B cell (primary cell): ENCODE data around the gene RNU11. TPM values are rescaled to one million over a fixed set of nuclear protein-coding genes. Genes with fewer than 3 reads are reported as not detected.
"Not testable (repeated sequence)": the region's sequence is repeated elsewhere in the genome, so short reads cannot be mapped to it uniquely, and the experiment has no call there.

Source experiments
- ATAC-seq: fragments of 200-7000 bp; cut with Tn5 transposase; one replicate; pipeline ENCODE4 v1.10.0; 2021; ENCODE audit warnings: low read depth, mild to moderate bottlenecking, moderate number of reproducible peaks, moderate library complexity
- CTCF ChIA-PET: fragments of 350-600 bp; sonication (Branson Sonifier 250); formaldehyde crosslinking; loops from one replicate; lab custom pipeline; 2021; ENCODE audit warnings: antibody characterized with exemption, inconsistent platforms; lab: Charles Lee
- POLR2A ChIA-PET: fragments of 350-600 bp; sonication (Branson Sonifier 250); formaldehyde crosslinking; loops from one replicate; lab custom pipeline; 2021; ENCODE audit warnings: antibody characterized with exemption; lab: Charles Lee
- DNase-seq: peaks from one replicate; pipeline ENCODE4 v3.0.0; 2013
- H2AFZ ChIP-seq: 2 replicates; pipeline ENCODE4 v1.6.1; 2012; ENCODE audit warnings: mild to moderate bottlenecking, low read depth, low read length; ENCODE audit not compliant: insufficient read depth, poor library complexity, severe bottlenecking
- H3K27ac ChIP-seq, 2 donors: 1 replicate in 1 of 2; 2 replicates in 1 of 2; pipeline ENCODE4 v1.5.1; 2012 to 2013; ENCODE audit warnings: low read length in 2 of 2, mild to moderate bottlenecking in 2 of 2, moderate library complexity in 1 of 2
- H3K27me3 ChIP-seq, 4 experiments: fragments of 200-600 bp in 1 of 4; sonication (generic) in 1 of 4; replicated peaks in 1 of 4; 1 replicate in 2 of 4; 2 replicates in 2 of 4; pipeline versions ENCODE4 v1.6.1 to v1.7.0; 2013 to 2016; ENCODE audit warnings: low read length in 3 of 4, mild to moderate bottlenecking in 2 of 4, mixed read lengths in 1 of 4, moderate library complexity in 1 of 4; ENCODE audit not compliant: insufficient read depth in 4 of 4, control insufficient read depth in 3 of 4; ENCODE audit errors: control extremely low read depth in 1 of 4
- H3K36me3 ChIP-seq, 2 experiments: replicated peaks in 1 of 2; 1 replicate in 1 of 2; 2 replicates in 1 of 2; pipeline versions ENCODE4 v1.6.1 to v1.7.1; 2013; ENCODE audit warnings: low read length in 1 of 2; ENCODE audit not compliant: insufficient read depth in 2 of 2, control insufficient read depth in 1 of 2; ENCODE audit errors: control extremely low read depth in 1 of 2, extremely low read depth in 1 of 2
- H3K4me1 ChIP-seq, 2 donors: fragments of 200-600 bp in 1 of 2; sonication (generic) in 1 of 2; 1 replicate in 1 of 2; 2 replicates in 1 of 2; pipeline versions ENCODE4 v1.5.1 to v1.6.1; 2013 to 2017; ENCODE audit warnings: low read length in 2 of 2; ENCODE audit not compliant: control insufficient read depth in 2 of 2, insufficient read depth in 2 of 2
- H3K4me2 ChIP-seq: replicated peaks from 2 replicates; pipeline ENCODE3; 2012; ENCODE audit warnings: mild to moderate bottlenecking, low read depth, low read length; ENCODE audit not compliant: poor library complexity, severe bottlenecking
- H3K4me3 ChIP-seq, 5 experiments: fragments of 200-600 bp in 1 of 5; sonication (generic) in 1 of 5; 1 replicate in 3 of 5; 2 replicates in 2 of 5; pipeline versions ENCODE4 v1.5.1 to v1.7.0; 2011 to 2016; ENCODE audit warnings: low read length in 4 of 5, mild to moderate bottlenecking in 4 of 5, low read depth in 2 of 5, control low read depth in 1 of 5, moderate library complexity in 1 of 5; ENCODE audit not compliant: insufficient read depth in 1 of 5; ENCODE audit errors: control extremely low read depth in 1 of 5, extremely low read depth in 1 of 5
- H3K79me2 ChIP-seq: fragments of 200-600 bp; sonication (generic); one replicate; pipeline ENCODE4 v1.6.0; 2016; ENCODE audit warnings: low read length; ENCODE audit not compliant: control insufficient read depth, insufficient read depth
- H3K9ac ChIP-seq: fragments of 200-600 bp; sonication (generic); 2 replicates; pipeline ENCODE4 v1.6.1; 2017; ENCODE audit warnings: mild to moderate bottlenecking, low read length, moderate library complexity
- H3K9me3 ChIP-seq, 3 donors: one replicate each; pipeline versions ENCODE4 v1.6.1 to v1.7.1; 2013; ENCODE audit warnings: low read length in 2 of 3; ENCODE audit not compliant: control insufficient read depth in 2 of 3, insufficient read depth in 1 of 3; ENCODE audit errors: control extremely low read depth in 1 of 3
- H4K20me1 ChIP-seq: 2 replicates; pipeline ENCODE4 v1.6.0; 2012; ENCODE audit warnings: mild to moderate bottlenecking, low read length; ENCODE audit not compliant: insufficient read depth, control insufficient read depth, poor library complexity, severe bottlenecking
- H3K27ac Mint-ChIP-seq: one replicate; pipeline ENCODE4 v1.8.0; 2021; ENCODE audit warnings: mixed read lengths
- H3K27me3 Mint-ChIP-seq: one replicate; pipeline ENCODE4 v1.8.0; 2021; ENCODE audit warnings: mixed read lengths
- H3K4me1 Mint-ChIP-seq: one replicate; pipeline ENCODE4 v1.8.0; 2021; ENCODE audit warnings: mixed read lengths
- H3K4me3 Mint-ChIP-seq: one replicate; pipeline ENCODE4 v1.8.0; 2021; ENCODE audit warnings: mixed read lengths
- H3K9me3 Mint-ChIP-seq: one replicate; pipeline ENCODE4 v1.8.0; 2022; ENCODE audit warnings: mixed read lengths; ENCODE audit not compliant: insufficient read depth
- EZH2 ChIP-seq: IDR thresholded peaks from 2 replicates; pipeline ENCODE4 v1.6.1; 2012; ENCODE audit warnings: borderline replicate concordance, low read depth, mild to moderate bottlenecking, moderate library complexity, low read length; ENCODE audit not compliant: insufficient read depth, poor library complexity, severe bottlenecking
- WGBS: methylation state at CpG from one replicate; pipeline ENCODE4 v1.1.5; 2013; ENCODE audit warnings: missing lambda C conversion rate; ENCODE audit not compliant: insufficient coverage; 5-methylcytosine and 5-hydroxymethylcytosine counted together
- intact Hi-C: fragments of 100-400 bp; cut with micrococcal nuclease; formaldehyde crosslinking; loops from one replicate; pipeline ENCODE4 v1.10.0; 2022
- polyA plus RNA-seq: library from polyadenylated mRNA; depleted of rRNA; stranded (reverse); fragments of >200 nt; gene quantifications from 2 replicates; pipeline ENCODE4 v1.2.3, GENCODE V29; 2012
- total RNA-seq, 2 donors: library from RNA; stranded (reverse); fragments of 120-200 nt in 1 of 2; gene quantifications; 1 replicate in 1 of 2; 2 replicates in 1 of 2; pipeline versions ENCODE4 v1.2.3 to v1.2.4, GENCODE V29; 2013 to 2022
- TF ChIP-seq, protein P1 (sequence below): fragments of 200-600 bp; IDR thresholded peaks from one replicate; pipeline ENCODE4 v1.8.0; 2022; ENCODE audit warnings: antibody characterized with exemption, mild to moderate bottlenecking

RNU11 gene
- total and polyA plus RNA-seq, 2 donors (not counting 1 experiment from before 2014, with no cell fraction given): not detected

DNA sequence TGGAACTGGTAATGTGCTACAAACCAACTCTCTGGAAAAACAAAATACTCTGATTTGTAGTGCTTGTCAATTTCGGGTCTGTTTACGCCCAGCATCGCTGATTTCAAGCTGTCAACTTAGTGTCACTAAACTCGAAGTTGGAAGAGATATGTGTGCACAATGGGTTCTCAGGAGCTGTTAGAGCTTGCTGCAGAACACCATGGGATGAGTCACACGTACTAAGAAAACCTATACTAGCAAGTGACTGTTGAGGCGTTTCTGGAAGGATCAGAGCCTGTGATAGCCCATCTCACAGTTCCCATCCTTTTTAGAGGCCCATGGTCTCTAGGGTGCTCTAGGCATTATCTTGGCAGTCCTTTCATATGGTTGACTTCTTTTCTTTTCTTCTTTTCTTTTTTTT is 34.4 kb downstream of the RNU11 start:
- Mint-ChIP-seq H3K4me3 (no peak overlapping the region), H3K27ac (no peak overlapping the region), H3K4me1 (peaks cover 3% of the 10 kb centered on the region), H3K27me3 (no peaks in the 10 kb centered on the region), H3K9me3 (no peaks in the 10 kb centered on the region)
- peaks cover 13 to 32% of the 10 kb centered on the region in 2 experiments for H3K36me3 ChIP-seq
- H3K9me3 ChIP-seq: no peaks in the 10 kb centered on the region
- no peak for DNase-seq
- 89% methylated on average over 6 of the region's 6 CpGs for WGBS
- H3K4me1 ChIP-seq: no peaks in the 10 kb centered on the region
- H3K79me2 ChIP-seq: peaks cover 45% of the 10 kb centered on the region
- H3K9ac ChIP-seq: no peak overlapping the region
- peaks cover 21% of the 10 kb centered on the region for H4K20me1 ChIP-seq
- intact Hi-C loops: no loop called here
- no peak overlapping the region for H3K4me2 ChIP-seq
- ChIA-PET POLR2A (no interaction called here), CTCF (interaction anchor here (1.5 kb wide), 1 partner anchor 194 kb away, joined by 3 read pairs; no protein-coding TSS in a partner anchor)
- H3K27me3 ChIP-seq: no peaks in the 10 kb centered on the region
- no peak overlapping the region for H3K27ac ChIP-seq
- TF ChIP-seq, protein P1, sequence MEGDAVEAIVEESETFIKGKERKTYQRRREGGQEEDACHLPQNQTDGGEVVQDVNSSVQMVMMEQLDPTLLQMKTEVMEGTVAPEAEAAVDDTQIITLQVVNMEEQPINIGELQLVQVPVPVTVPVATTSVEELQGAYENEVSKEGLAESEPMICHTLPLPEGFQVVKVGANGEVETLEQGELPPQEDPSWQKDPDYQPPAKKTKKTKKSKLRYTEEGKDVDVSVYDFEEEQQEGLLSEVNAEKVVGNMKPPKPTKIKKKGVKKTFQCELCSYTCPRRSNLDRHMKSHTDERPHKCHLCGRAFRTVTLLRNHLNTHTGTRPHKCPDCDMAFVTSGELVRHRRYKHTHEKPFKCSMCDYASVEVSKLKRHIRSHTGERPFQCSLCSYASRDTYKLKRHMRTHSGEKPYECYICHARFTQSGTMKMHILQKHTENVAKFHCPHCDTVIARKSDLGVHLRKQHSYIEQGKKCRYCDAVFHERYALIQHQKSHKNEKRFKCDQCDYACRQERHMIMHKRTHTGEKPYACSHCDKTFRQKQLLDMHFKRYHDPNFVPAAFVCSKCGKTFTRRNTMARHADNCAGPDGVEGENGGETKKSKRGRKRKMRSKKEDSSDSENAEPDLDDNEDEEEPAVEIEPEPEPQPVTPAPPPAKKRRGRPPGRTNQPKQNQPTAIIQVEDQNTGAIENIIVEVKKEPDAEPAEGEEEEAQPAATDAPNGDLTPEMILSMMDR: no peak
- TF ChIP-seq EZH2: no peak
- no peak overlapping the region for H3K4me3 ChIP-seq
- no peak for ATAC-seq
- H2AFZ ChIP-seq: no peak overlapping the region

DNA sequence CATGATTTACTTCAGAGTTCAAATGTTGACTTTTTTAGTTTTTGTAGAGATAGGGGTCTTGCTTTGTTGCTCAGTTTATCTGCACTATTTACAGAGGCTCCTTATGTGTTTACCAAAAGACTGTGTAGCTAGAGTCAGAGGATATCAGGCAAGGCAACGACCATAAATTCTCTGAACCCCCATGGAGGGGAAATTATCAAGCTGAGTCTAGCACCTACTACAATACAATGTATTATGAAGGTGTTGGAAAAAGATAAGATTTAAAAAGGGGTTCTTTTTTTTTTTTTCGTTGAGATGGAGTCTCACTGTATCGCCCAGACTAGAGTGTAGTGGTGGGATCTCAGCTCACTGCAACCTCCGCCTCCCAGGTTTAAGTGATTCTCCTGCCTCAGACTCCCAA is 36.5 kb downstream of the RNU11 start:
- WGBS: 100% methylated on average over 1 of the region's 4 CpGs
- Histone ChIP-seq H3K79me2 (peaks cover 24% of the 10 kb centered on the region), H3K4me2 (no peak overlapping the region), H3K9ac (no peak overlapping the region), H3K27ac (no peak overlapping the region), H2AFZ (no peak overlapping the region), H3K9me3 (no peaks in the 10 kb centered on the region), H3K4me3 (no peak overlapping the region), H3K27me3 (no peaks in the 10 kb centered on the region), H3K36me3 (peaks cover 13 to 32% of the 10 kb centered on the region in 2 experiments), H4K20me1 (no peaks in the 10 kb centered on the region), H3K4me1 (no peaks in the 10 kb centered on the region)
- intact Hi-C loops: no loop called here
- H3K27ac Mint-ChIP-seq: no peak overlapping the region
- CTCF ChIA-PET: no interaction called here
- no peak for DNase-seq
- no peaks in the 10 kb centered on the region for H3K27me3 Mint-ChIP-seq
- no peak for ATAC-seq
- POLR2A ChIA-PET: no interaction called here
- H3K4me3 Mint-ChIP-seq: no peak overlapping the region
- H3K4me1 Mint-ChIP-seq: peaks cover 3% of the 10 kb centered on the region
- TF ChIP-seq, protein P1: no peak
- TF ChIP-seq EZH2: no peak
- H3K9me3 Mint-ChIP-seq: no peaks in the 10 kb centered on the region

DNA sequence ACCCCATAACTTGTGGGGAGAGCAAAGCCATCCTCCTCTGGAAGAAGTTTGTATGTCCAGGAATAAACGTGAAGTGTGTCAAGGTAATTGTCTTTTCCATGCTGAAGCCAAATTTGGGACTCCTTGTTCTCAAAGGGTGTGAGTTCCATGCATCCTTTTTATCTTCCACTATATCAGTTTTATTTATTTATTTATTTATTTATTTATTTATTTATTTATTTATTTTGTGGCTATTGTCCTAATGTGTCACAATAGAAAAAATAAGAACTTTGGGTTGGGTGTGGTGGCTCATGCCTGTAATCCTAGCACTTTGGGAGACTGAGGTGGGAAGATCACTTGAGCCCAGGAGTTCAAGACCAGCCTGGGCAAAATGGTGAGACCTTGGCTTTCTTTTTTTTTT is 43.2 kb downstream of the RNU11 start:
- H3K4me3 Mint-ChIP-seq: not testable (repeated sequence)

More for the DNA sequence above, 43.2 kb downstream of the RNU11 start:
- H3K4me1 ChIP-seq, H3K9me3 Mint-ChIP-seq, ATAC-seq, H3K79me2 ChIP-seq, H3K4me1 Mint-ChIP-seq, H3K27me3 Mint-ChIP-seq, H3K9me3 ChIP-seq, H3K27ac ChIP-seq, H3K27ac Mint-ChIP-seq, POLR2A ChIA-PET, H3K4me3 ChIP-seq, H2AFZ ChIP-seq, CTCF ChIA-PET, DNase-seq, H3K4me2 ChIP-seq, H3K27me3 ChIP-seq, intact Hi-C loops, H3K9ac ChIP-seq, H4K20me1 ChIP-seq: not testable (repeated sequence)
- H3K36me3 ChIP-seq: peaks cover 4 to 39% of the 10 kb centered on the region in 2 experiments
- no CpG with 5 or more reads among the region's 1 CpG for WGBS
